Neural crest cell (in vitro differentiated cells): ENCODE results near the gene WDR77. TPM values are rescaled to one million over a fixed set of nuclear protein-coding genes. Genes with fewer than 3 reads are reported as not detected.

Experiments used
- DNase-seq: peaks from one replicate; pipeline ENCODE4 v3.0.0; 2021; ENCODE audit warnings: low read depth, mixed read lengths, low spot score
- H3K27ac Mint-ChIP-seq: one replicate; pipeline ENCODE4 v1.8.0; 2021; ENCODE audit warnings: mild to moderate bottlenecking, mixed read lengths; ENCODE audit not compliant: unreplicated experiment
- H3K27me3 Mint-ChIP-seq: 2 replicates; pipeline ENCODE4 v1.8.0; 2021; ENCODE audit warnings: low read depth, mild to moderate bottlenecking, mixed read lengths
- H3K36me3 Mint-ChIP-seq: 2 replicates; pipeline ENCODE4 v1.8.0; 2021; ENCODE audit warnings: low read depth, mild to moderate bottlenecking, mixed read lengths
- H3K4me1 Mint-ChIP-seq: 2 replicates; pipeline ENCODE4 v1.8.0; 2021; ENCODE audit warnings: mixed read lengths
- H3K4me3 Mint-ChIP-seq: one replicate; pipeline ENCODE4 v1.8.0; 2021; ENCODE audit warnings: mild to moderate bottlenecking, mixed read lengths
- H3K9me3 Mint-ChIP-seq: 2 replicates; pipeline ENCODE4 v1.8.0; 2021; ENCODE audit warnings: mixed read lengths
- CTCF ChIP-seq: fragments of 200-600 bp; sonication (generic); conservative IDR thresholded peaks from 2 replicates; pipeline ENCODE4 v1.5.0; 2021; ENCODE audit warnings: antibody characterized with exemption, mild to moderate bottlenecking
- long read RNA-seq: library from polyadenylated mRNA; unstranded; transcript quantifications from one replicate; pipeline ENCODE4 v2.0.0, GENCODE V29; 2020
- total RNA-seq: library from RNA; stranded (reverse); gene quantifications from 2 replicates; pipeline ENCODE4 v1.2.1, GENCODE V29; 2021

The WDR77 gene
- 54.6 and 58.7 TPM in 2 replicates for total RNA-seq
- long read RNA-seq, transcript WDR77-201 (10 exons, 2,576 nt), result major isoform, 118 of 154 reads
- long read RNA-seq, partial matches to known transcripts, result 15 of 154 reads
- long read RNA-seq, other reads (novel, unspliced or antisense), result 21 of 154 reads

DNA sequence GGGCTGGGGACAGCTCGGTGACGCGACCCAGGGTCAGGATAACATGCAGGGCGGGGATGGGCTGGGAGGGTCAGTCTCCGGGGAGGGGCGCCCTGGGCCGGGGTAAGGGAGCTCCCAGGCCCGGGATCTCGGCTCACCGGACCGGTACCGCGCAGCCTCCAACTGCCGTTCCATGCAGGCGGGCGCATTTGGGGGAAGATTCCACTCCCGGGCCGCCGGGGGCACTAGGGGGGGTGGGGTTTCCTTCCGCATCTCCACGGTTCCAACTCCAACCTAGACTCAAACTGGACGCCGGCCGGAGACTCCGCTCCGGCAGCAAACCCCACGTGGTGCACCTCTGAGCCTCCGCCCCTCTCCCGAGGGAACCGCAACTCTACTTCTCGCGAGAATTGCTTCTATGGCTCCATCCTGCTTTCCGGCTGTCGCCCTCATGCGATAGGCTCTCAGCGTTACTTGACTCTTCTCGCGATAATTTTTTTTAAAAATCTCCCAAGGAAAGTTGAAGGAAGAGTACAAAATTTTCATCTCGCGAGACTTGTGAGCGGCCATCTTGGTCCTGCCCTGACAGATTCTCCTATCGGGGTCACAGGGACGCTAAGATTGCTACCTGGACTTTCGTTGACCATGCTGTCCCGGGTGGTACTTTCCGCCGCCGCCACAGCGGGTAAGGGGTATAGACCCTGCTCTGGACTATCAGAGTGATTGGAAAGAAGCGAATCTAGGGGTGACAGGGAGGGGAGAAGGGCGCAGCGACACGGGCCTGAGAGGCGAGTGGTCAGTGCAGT is at the start of gene WDR77, which contains the start of gene ATP5PB:
Gene WDR77 (minus strand): TSS at position 339 of the 785 bp plus-strand sequence. CDS start 87 bp downstream, at position 252.
Gene ATP5PB (plus strand): TSS at position 547 of the 785 bp plus-strand sequence. CDS start 78 bp downstream, at position 625.
- H3K27me3 Mint-ChIP-seq, result no peaks in the 10 kb centered on the region
- peaks cover 55% of the 10 kb centered on the region for H3K4me1 Mint-ChIP-seq
- peak; percentile 82 for DNase-seq
- H3K4me3 Mint-ChIP-seq, result peak within 1 kb of the TSS; percentile 100
- H3K27ac Mint-ChIP-seq, result peak within 1 kb of the TSS; percentile 99
- H3K9me3 Mint-ChIP-seq, result no peaks in the 10 kb centered on the region
- H3K36me3 Mint-ChIP-seq, result peaks cover 15% of the 10 kb centered on the region
- no peak for TF ChIP-seq CTCF

GRCh38 chr1:111497592-111497991 is 48.5 kb upstream of the WDR77 start:
- Mint-ChIP-seq H3K36me3 (no peaks in the 10 kb centered on the region), H3K9me3 (peaks cover 6% of the 10 kb centered on the region), H3K27me3 (peaks cover 17% of the 10 kb centered on the region), H3K27ac (no peak overlapping the region), H3K4me1 (peaks cover 9% of the 10 kb centered on the region), H3K4me3 (no peak overlapping the region)
- DNase-seq, result no peak
- no peak for TF ChIP-seq CTCF

GRCh38 chr1:111496398-111496797 is 47.3 kb upstream of the WDR77 start:
- Mint-ChIP-seq H3K4me3 (no peak overlapping the region), H3K27me3 (peaks cover 17% of the 10 kb centered on the region), H3K27ac (no peak overlapping the region), H3K4me1 (peaks cover 9% of the 10 kb centered on the region), H3K9me3 (peaks cover 6% of the 10 kb centered on the region), H3K36me3 (no peaks in the 10 kb centered on the region)
- DNase-seq, result no peak
- TF ChIP-seq CTCF, result no peak

DNA sequence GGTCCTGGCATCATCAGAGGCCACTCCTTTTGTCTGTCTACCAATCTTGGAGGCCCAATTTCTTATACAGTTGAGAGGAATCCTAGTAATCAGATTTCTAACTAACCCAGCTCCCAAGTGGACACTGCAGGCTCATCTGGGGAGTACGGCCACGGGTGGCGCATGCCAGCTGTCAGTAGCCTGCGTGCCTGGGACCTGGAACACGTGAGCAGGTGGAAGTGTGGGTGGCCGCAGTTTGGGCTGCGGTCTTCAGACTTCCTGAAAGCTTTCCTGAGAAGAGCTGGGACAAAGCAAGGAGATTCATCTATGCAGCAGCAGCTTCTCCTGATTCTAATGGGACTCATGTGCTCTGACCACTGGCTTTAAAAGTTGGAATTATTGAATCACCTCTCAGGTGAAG is 42.0 kb upstream of the WDR77 start:
- H3K4me1 Mint-ChIP-seq, result peaks cover 5% of the 10 kb centered on the region
- H3K27ac Mint-ChIP-seq, result no peak overlapping the region

DNA sequence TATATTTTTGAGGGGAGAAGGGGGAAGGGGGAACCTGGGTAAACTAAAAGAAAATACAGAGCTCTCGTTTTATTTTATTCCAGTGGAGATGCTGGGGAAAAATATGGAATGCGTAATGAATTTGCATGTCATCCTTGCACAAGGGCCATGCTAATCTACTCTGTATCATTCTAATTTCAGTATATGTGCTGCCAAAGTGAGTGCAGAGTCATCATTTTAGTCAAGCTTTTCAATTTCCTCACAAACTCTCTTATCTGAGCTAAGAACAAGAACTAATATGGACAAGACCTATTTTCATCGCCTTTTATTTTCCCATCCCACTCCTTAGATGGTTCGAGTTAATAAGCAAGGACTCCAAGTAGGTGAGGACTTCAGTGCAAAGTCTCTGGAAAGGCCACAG is 41.2 kb upstream of the WDR77 start:
- Mint-ChIP-seq H3K4me1 (peaks cover 5% of the 10 kb centered on the region), H3K27me3 (peaks cover 7% of the 10 kb centered on the region), H3K4me3 (no peak overlapping the region), H3K9me3 (peaks cover 6% of the 10 kb centered on the region), H3K36me3 (no peaks in the 10 kb centered on the region), H3K27ac (no peak overlapping the region)
- DNase-seq, result no peak
- TF ChIP-seq CTCF, result no peak

More for the DNA sequence above, 42.0 kb upstream of the WDR77 start:
- Mint-ChIP-seq H3K4me3 (no peak overlapping the region), H3K36me3 (no peaks in the 10 kb centered on the region), H3K27me3 (peaks cover 10% of the 10 kb centered on the region), H3K9me3 (peaks cover 6% of the 10 kb centered on the region)
- no peak for TF ChIP-seq CTCF
- no peak for DNase-seq
